Kidney (tissue), 13 donors: Measurements from ENCODE around the gene MTCL3.
A peak's percentile ranks its signal among the peaks of the same experiment; 100 is the strongest.

Experiments
- DNase-seq, 5 donors: peaks; one replicate each; pipeline ENCODE4 v3.0.0-alpha.2; 2013 to 2020
- FAIRE-seq: peaks from 2 replicates; lab custom pipeline; 2012; peaks lifted over from hg19 to GRCh38; lab: Jason Lieb, UNC
- H3K27ac ChIP-seq, 2 donors: one replicate each; pipeline ENCODE4 v1.7.0; 2013; ENCODE audit warnings: low read depth in 2 of 2, low read length in 2 of 2, inconsistent platforms in 1 of 2
- H3K27me3 ChIP-seq: one replicate; pipeline ENCODE4 v1.7.1; 2013; ENCODE audit warnings: low read length, inconsistent platforms; ENCODE audit not compliant: control insufficient read depth, insufficient read depth
- H3K36me3 ChIP-seq, 3 donors: one replicate each; pipeline versions ENCODE4 v1.7.0 to v1.7.1; 2013; ENCODE audit warnings: low read length in 3 of 3, control low read depth in 1 of 3, inconsistent platforms in 1 of 3; ENCODE audit not compliant: insufficient read depth in 3 of 3, control insufficient read depth in 2 of 3
- H3K4me1 ChIP-seq, 3 donors: one replicate each; pipeline versions ENCODE4 v1.7.0 to v1.7.1; 2013; ENCODE audit warnings: low read length in 3 of 3, inconsistent platforms in 1 of 3, low read depth in 1 of 3; ENCODE audit not compliant: control insufficient read depth in 2 of 3, insufficient read depth in 2 of 3
- H3K4me3 ChIP-seq, 3 donors: one replicate each; pipeline versions ENCODE4 v1.7.0 to v1.8.1; 2013; ENCODE audit warnings: low read length in 3 of 3, control low read depth in 1 of 3, inconsistent platforms in 1 of 3
- H3K9ac ChIP-seq, 3 donors: one replicate each; pipeline versions ENCODE4 v1.7.0 to v1.7.1; 2013; ENCODE audit warnings: low read length in 3 of 3, control low read depth in 1 of 3, inconsistent platforms in 1 of 3
- H3K9me3 ChIP-seq, 3 donors: one replicate each; pipeline versions ENCODE4 v1.7.0 to v1.7.1; 2013; ENCODE audit warnings: low read length in 3 of 3, control low read depth in 1 of 3, inconsistent platforms in 1 of 3; ENCODE audit not compliant: control insufficient read depth in 2 of 3, insufficient read depth in 1 of 3
- intact Hi-C: fragments of 100-400 bp; cut with DNase I; formaldehyde crosslinking; loops from one replicate; pipeline ENCODE4 v1.11.1; 2022
- TF ChIP-seq, protein P1 (sequence below): IDR thresholded peaks from 3 replicates; pipeline ENCODE4 v1.5.1; 2012; ENCODE audit warnings: mild to moderate bottlenecking, moderate library complexity, borderline replicate concordance; ENCODE audit not compliant: insufficient read depth; ENCODE audit errors: extremely low read depth
- donor health status: control.
- donor health status: control.
- donor health status: control.
- donor health status: control.
- donor health status: control.
- donor health status: DM: yes; HTN: yes; CAD: no.
- donor health status: Normal renal cell carcinoma (clear cell type).

MTCL3 gene

GRCh38 chr6:127518710-127519468 is at the start of gene MTCL3:
MTCL3 (minus strand) TSS chr6:127519335.
- Histone ChIP-seq H3K4me3 (no peak within 1 kb of the TSS), H3K4me1 (peaks cover 0 to 10% (median 3%) of the 10 kb centered on the region in 3 donors), H3K27ac (no peak within 1 kb of the TSS), H3K36me3 (no peaks in the 10 kb centered on the region), H3K9ac (no peak within 1 kb of the TSS), H3K9me3 (no peaks in the 10 kb centered on the region), H3K27me3 (peaks cover 24% of the 10 kb centered on the region)
- DNase-seq (peak; percentile 52 to 75 (median 73)), FAIRE-seq (no peak)
- TF ChIP-seq, protein P1, sequence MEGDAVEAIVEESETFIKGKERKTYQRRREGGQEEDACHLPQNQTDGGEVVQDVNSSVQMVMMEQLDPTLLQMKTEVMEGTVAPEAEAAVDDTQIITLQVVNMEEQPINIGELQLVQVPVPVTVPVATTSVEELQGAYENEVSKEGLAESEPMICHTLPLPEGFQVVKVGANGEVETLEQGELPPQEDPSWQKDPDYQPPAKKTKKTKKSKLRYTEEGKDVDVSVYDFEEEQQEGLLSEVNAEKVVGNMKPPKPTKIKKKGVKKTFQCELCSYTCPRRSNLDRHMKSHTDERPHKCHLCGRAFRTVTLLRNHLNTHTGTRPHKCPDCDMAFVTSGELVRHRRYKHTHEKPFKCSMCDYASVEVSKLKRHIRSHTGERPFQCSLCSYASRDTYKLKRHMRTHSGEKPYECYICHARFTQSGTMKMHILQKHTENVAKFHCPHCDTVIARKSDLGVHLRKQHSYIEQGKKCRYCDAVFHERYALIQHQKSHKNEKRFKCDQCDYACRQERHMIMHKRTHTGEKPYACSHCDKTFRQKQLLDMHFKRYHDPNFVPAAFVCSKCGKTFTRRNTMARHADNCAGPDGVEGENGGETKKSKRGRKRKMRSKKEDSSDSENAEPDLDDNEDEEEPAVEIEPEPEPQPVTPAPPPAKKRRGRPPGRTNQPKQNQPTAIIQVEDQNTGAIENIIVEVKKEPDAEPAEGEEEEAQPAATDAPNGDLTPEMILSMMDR, result no peak
- intact Hi-C loops, result no loop called here

DNA sequence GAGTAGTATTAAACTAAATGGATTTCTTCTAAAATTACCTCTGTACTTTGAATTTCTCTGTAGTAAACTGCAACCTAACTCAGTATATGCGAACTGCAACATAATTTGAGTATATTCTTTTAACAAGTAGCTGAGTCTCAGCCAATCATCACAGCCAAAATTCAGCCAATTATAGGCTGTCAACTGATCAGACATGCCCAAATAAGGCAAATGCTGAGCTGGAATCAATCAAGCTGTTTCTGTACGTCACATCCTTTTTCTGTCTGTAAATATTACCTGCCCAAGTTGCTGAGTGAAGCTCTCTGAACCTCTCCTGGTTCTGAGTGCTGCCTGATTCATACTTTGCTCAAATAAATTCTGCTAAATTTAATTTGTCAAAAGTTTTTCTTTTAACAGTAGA is 48.3 kb upstream of the MTCL3 start:
- Histone ChIP-seq H3K9ac (no peak overlapping the region), H3K4me3 (no peak overlapping the region), H3K27me3 (no peaks in the 10 kb centered on the region), H3K36me3 (no peaks in the 10 kb centered on the region), H3K27ac (no peak overlapping the region), H3K9me3 (no peaks in the 10 kb centered on the region), H3K4me1 (no peaks in the 10 kb centered on the region)
- intact Hi-C loops, result no loop called here
- FAIRE-seq, result no peak
- DNase-seq, result no peak
- TF ChIP-seq, protein P1, result no peak

- Histone ChIP-seq H3K36me3 (no peaks in the 10 kb centered on the region), H3K4me1 (no peaks in the 10 kb centered on the region), H3K27me3 (no peaks in the 10 kb centered on the region), H3K9ac (no peak overlapping the region), H3K4me3 (no peak overlapping the region), H3K27ac (no peak overlapping the region), H3K9me3 (no peaks in the 10 kb centered on the region)
- DNase-seq, result no peak
- no peak for FAIRE-seq
- TF ChIP-seq, protein P1, result no peak
- intact Hi-C loops, result no loop called here
Measured at GRCh38 chr6:127566651-127567050, 47.5 kb upstream of the MTCL3 start.
